Kidney (tissue), 14 donors: Measurements from ENCODE around the gene CLEC16A. TPM values are rescaled to one million over a fixed set of nuclear protein-coding genes. Genes with fewer than 3 reads are reported as not detected.
A peak's percentile ranks its signal among the peaks of the same experiment; 100 is the strongest.
"Not testable (repeated sequence)": the region's sequence is repeated elsewhere in the genome, so short reads cannot be mapped to it uniquely, and the experiment has no call there.

Experiments used
- DNase-seq, 5 donors: peaks; one replicate each; pipeline ENCODE4 v3.0.0-alpha.2; 2013 to 2020
- FAIRE-seq: peaks from 2 replicates; lab custom pipeline; 2012; peaks lifted over from hg19 to GRCh38; lab: Jason Lieb, UNC
- H3K27ac ChIP-seq, 2 donors: one replicate each; pipeline ENCODE4 v1.7.0; 2013; ENCODE audit warnings: low read depth in 2 of 2, low read length in 2 of 2, inconsistent platforms in 1 of 2
- H3K27me3 ChIP-seq: one replicate; pipeline ENCODE4 v1.7.1; 2013; ENCODE audit warnings: low read length, inconsistent platforms; ENCODE audit not compliant: control insufficient read depth, insufficient read depth
- H3K36me3 ChIP-seq, 3 donors: one replicate each; pipeline versions ENCODE4 v1.7.0 to v1.7.1; 2013; ENCODE audit warnings: low read length in 3 of 3, control low read depth in 1 of 3, inconsistent platforms in 1 of 3; ENCODE audit not compliant: insufficient read depth in 3 of 3, control insufficient read depth in 2 of 3
- H3K4me1 ChIP-seq, 3 donors: one replicate each; pipeline versions ENCODE4 v1.7.0 to v1.7.1; 2013; ENCODE audit warnings: low read length in 3 of 3, inconsistent platforms in 1 of 3, low read depth in 1 of 3; ENCODE audit not compliant: control insufficient read depth in 2 of 3, insufficient read depth in 2 of 3
- H3K4me3 ChIP-seq, 3 donors: one replicate each; pipeline versions ENCODE4 v1.7.0 to v1.8.1; 2013; ENCODE audit warnings: low read length in 3 of 3, control low read depth in 1 of 3, inconsistent platforms in 1 of 3
- H3K9ac ChIP-seq, 3 donors: one replicate each; pipeline versions ENCODE4 v1.7.0 to v1.7.1; 2013; ENCODE audit warnings: low read length in 3 of 3, control low read depth in 1 of 3, inconsistent platforms in 1 of 3
- H3K9me3 ChIP-seq, 3 donors: one replicate each; pipeline versions ENCODE4 v1.7.0 to v1.7.1; 2013; ENCODE audit warnings: low read length in 3 of 3, control low read depth in 1 of 3, inconsistent platforms in 1 of 3; ENCODE audit not compliant: control insufficient read depth in 2 of 3, insufficient read depth in 1 of 3
- CTCF ChIP-seq: IDR thresholded peaks from 3 replicates; pipeline ENCODE4 v1.5.1; 2012; ENCODE audit warnings: mild to moderate bottlenecking, moderate library complexity, borderline replicate concordance; ENCODE audit not compliant: insufficient read depth; ENCODE audit errors: extremely low read depth
- intact Hi-C: fragments of 100-400 bp; cut with DNase I; formaldehyde crosslinking; loops from one replicate; pipeline ENCODE4 v1.11.1; 2022
- polyA plus RNA-seq: library from polyadenylated mRNA; stranded (reverse); fragments of 350-450 nt; fragmentation: Illumina TruSeq; extraction: RNeasy Lipid Tissue Mini Kit (QIAGEN cat#74804); gene quantifications from one replicate; pipeline ENCODE4 v1.2.3, GENCODE V29; 2014; ENCODE audit warnings: low read depth, low replicate concordance; ENCODE audit not compliant: insufficient read depth
- total RNA-seq: library from RNA; stranded (reverse); fragmentation: NEBNext Ultra II Directional; extraction: Animal tissue kit (Norgen Biotek cat#: 25700); gene quantifications from one replicate; pipeline ENCODE4 v1.2.1, GENCODE V29; 2021
- donor health status: control.
- donor health status: control.
- donor health status: control.
- donor health status: control.
- donor health status: control.
- donor health status: DM: yes; HTN: yes; CAD: no.
- donor health status: Normal renal cell carcinoma (clear cell type).

CLEC16A gene
- total and polyA plus RNA-seq, 2 donors from 2014 or later: 10.8 to 51.9 TPM

- Histone ChIP-seq H3K27me3 (no peaks in the 10 kb centered on the region), H3K9me3 (no peaks in the 10 kb centered on the region), H3K9ac (no peak overlapping the region), H3K27ac (peak overlapping the region; percentile 36 to 56), H3K4me1 (peaks cover 17 to 45% (median 35%) of the 10 kb centered on the region in 3 donors), H3K36me3 (no peaks in the 10 kb centered on the region), H3K4me3 (no peak overlapping the region)
- no peak for FAIRE-seq
- intact Hi-C loops: no loop called here
- TF ChIP-seq CTCF: no peak
- no peak for DNase-seq
These were observed 158.1 kb downstream of the CLEC16A start for GRCh38 chr16:11102523-11102898.

DNA sequence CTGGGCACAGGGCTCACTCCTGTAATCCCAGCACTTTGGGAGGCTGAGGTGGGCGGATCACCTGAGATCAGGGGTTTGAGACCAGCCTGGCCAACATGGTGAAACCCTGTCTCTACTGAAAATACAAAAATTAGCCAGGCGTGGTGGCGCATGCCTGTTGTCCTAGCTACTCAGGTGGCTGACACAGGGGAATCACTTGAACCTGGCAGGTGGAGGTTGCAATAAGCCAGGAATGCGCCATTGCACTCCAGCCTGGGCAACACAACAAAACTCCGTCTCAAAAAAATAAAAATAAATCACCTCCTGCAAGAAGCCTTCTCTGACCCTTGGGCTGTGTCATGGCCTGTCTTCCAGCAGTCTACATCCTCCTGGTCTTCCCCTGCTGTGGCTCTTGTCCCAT is 158.9 kb downstream of the CLEC16A start:
- H3K4me1 ChIP-seq: peaks cover 15 to 40% (median 35%) of the 10 kb centered on the region in 3 donors
- H3K27ac ChIP-seq: peak overlapping the region in 1 of 2 donors; percentile 56
- H3K27me3 ChIP-seq, intact Hi-C loops, H3K9ac ChIP-seq, H3K36me3 ChIP-seq, H3K4me3 ChIP-seq, FAIRE-seq, H3K9me3 ChIP-seq, DNase-seq: not testable (repeated sequence)

GRCh38 chr16:11104168-11105037 is 160.0 kb downstream of the CLEC16A start:
- Histone ChIP-seq H3K4me1 (peaks cover 9 to 36% (median 25%) of the 10 kb centered on the region in 3 donors), H3K27ac (peak overlapping the region in 1 of 2 donors; percentile 71), H3K36me3 (no peaks in the 10 kb centered on the region), H3K27me3 (no peaks in the 10 kb centered on the region), H3K4me3 (no peak overlapping the region), H3K9me3 (no peaks in the 10 kb centered on the region), H3K9ac (peak overlapping the region in 1 of 3 donors; percentile 1)
- intact Hi-C loops: no loop called here
- no peak for TF ChIP-seq CTCF
- FAIRE-seq (no peak), DNase-seq (peak in 1 of 5 donors; percentile 70)
